Heart right ventricle (tissue), 16 donors: ENCODE measurements around the gene MARCO. TPM values are rescaled to one million over a fixed set of nuclear protein-coding genes. Genes with fewer than 3 reads are reported as not detected.

Experiments used
- ATAC-seq, 8 donors: fragments of 200-7000 bp; cut with Tn5 transposase; one replicate each; pipeline ENCODE4 v1.9.1; 2020; ENCODE audit warnings: mild to moderate bottlenecking in 8 of 8, moderate library complexity in 8 of 8, moderate number of reproducible peaks in 1 of 8
- DNase-seq, 2 donors: peaks; one replicate each; pipeline ENCODE4 v3.0.0-alpha.2; 2020
- H3K27ac ChIP-seq, 10 donors: fragments of 200-600 bp; sonication (generic) in 2 of 10; one replicate each; pipeline versions ENCODE4 v1.5.0 to v1.8.0; 2020 to 2022; ENCODE audit warnings: mild to moderate bottlenecking in 3 of 10
- H3K27me3 ChIP-seq, 7 donors: fragments of 200-600 bp; one replicate each; pipeline ENCODE4 v1.8.0; 2021 to 2022; ENCODE audit warnings: mild to moderate bottlenecking in 2 of 7
- H3K36me3 ChIP-seq, 9 donors: fragments of 200-600 bp; sonication (generic) in 1 of 9; one replicate each; pipeline versions ENCODE4 v1.5.0 to v1.8.0; 2020 to 2022; ENCODE audit warnings: mild to moderate bottlenecking in 2 of 9
- H3K4me1 ChIP-seq, 9 donors: fragments of 200-600 bp; sonication (generic) in 1 of 9; one replicate each; pipeline versions ENCODE4 v1.5.0 to v1.8.0; 2020 to 2022; ENCODE audit warnings: mild to moderate bottlenecking in 4 of 9
- H3K4me3 ChIP-seq, 10 donors: fragments of 200-600 bp; sonication (generic) in 2 of 10; one replicate each; pipeline versions ENCODE4 v1.5.0 to v1.8.0; 2020 to 2022; ENCODE audit warnings: mild to moderate bottlenecking in 7 of 10, moderate library complexity in 2 of 10
- H3K9me3 ChIP-seq, 11 donors: fragments of 200-600 bp in 10 of 11; sonication (generic) in 2 of 11; one replicate each; pipeline versions ENCODE4 v1.5.0 to v1.8.0; 2013 to 2022; ENCODE audit warnings: mild to moderate bottlenecking in 2 of 11, control low read depth in 1 of 11, moderate library complexity in 1 of 11
- CTCF ChIP-seq, 9 donors: fragments of 200-600 bp; sonication (generic) in 2 of 9; IDR thresholded peaks; one replicate each; pipeline versions ENCODE4 v1.5.0 to v1.8.0; 2021 to 2022; ENCODE audit warnings: antibody characterized with exemption in 9 of 9, mild to moderate bottlenecking in 5 of 9, moderate library complexity in 1 of 9
- WGBS, 2 donors: extraction: QIAGEN DNeasy Blood & Tissue Kit; methylation state at CpG; one replicate each; pipeline ENCODE4 v1.1.7; 2013; ENCODE audit warnings: inconsistent platforms in 1 of 2; 5-methylcytosine and 5-hydroxymethylcytosine counted together
- intact Hi-C, 10 donors: fragments of 100-400 bp; cut with DNase I; formaldehyde crosslinking; loops; one replicate each; pipeline versions ENCODE4 v1.11.1 to v1.14.2; 2022
- polyA plus RNA-seq, 2 donors: library from polyadenylated mRNA; stranded (reverse); fragments of 200-250 nt; gene quantifications; one replicate each; pipeline ENCODE4 v1.2.3, GENCODE V29; 2013
- total RNA-seq, 10 donors: library from RNA; stranded (reverse); fragmentation: NEBNext Ultra II Directional in 3 of 10; extraction: Animal tissue kit (Norgen Biotek cat#: 25700) in 3 of 10; gene quantifications; one replicate each; pipeline versions ENCODE4 v1.2.1 to v1.2.4, GENCODE V29; 2021 to 2023
- donor health status: Arrhythmogenic right ventricular cardiomyopathy.
- donor health status: ischemic (EF 13 %, LVEDD 7.1; RV severe dilation, severe dysfunction).
- donor health status: healthy with polysubstance abuse.
- donor health status: DM: no; HTN: yes; CAD: no.
- donor health status: DM: no; HTN: no; CAD: no.
- donor health status: ischemic (EF 25% LVEDD 6.9; RV normal size, moderate dysfunction).
- donor health status: ischemic (EF 25% LVEDD 5.7; RV mildly dilated, moderate dysfunction).
- donor health status: healthy.
- donor health status: DM: yes; HTN: yes; CAD: no.
- donor health status: Ischemic cardiomyopathy.
- donor health status: ischemic (EF 35%, LVEDD 5.7; RV mildly dilated, moderate dysfunction).
- donor health status: nonischemic (EF 11% LVEDD 7.7; RV severe dilation, severe dysfunction).
- donor health status: DM: yes; HTN: yes; CAD: no.
- donor health status: PGD.
- donor health status: ischemic (EF 29% LVEDD 5.4; RV normal size, mild dysfunction).
- donor health status: nonischemic (EF 23%, LVEDD 6.1; RV moderate dilation, normal function).

The MARCO gene
- total and polyA plus RNA-seq, 12 donors = 0.47 to 31.2 (median 3.2) TPM

DNA sequence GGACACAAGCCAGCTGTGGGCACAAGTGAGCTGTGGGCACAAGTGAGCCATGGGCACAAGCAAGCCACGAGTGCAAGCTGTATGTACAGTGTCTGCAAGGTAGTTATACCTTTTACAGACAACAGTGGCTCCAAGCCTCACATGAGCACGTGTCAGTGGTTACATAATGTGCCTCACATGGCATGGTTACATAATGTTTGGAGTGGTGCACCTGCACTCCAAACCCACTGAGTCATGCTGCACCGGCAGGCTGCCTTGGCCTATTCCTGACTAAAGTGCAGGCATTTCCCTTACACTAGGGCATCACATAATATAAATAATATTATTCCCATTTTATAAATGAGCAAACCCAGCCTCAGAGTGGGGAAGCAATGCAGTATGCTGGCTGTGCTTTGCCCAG is 62.6 kb downstream of the MARCO start:
- ATAC-seq (no peak), DNase-seq (no peak)
- 63 to 68% methylated on average over 3 of the region's 3 CpGs for WGBS, 2 donors
- no peak for TF ChIP-seq CTCF (IDR thresholded peaks at IDR 0.05)
- Histone ChIP-seq H3K4me3 (no peak overlapping the region), H3K36me3 (no peaks in the 10 kb centered on the region), H3K9me3 (peaks cover 0 to 12% (median 0%) of the 10 kb centered on the region in 11 donors), H3K27me3 (peaks cover 0 to 21% (median 11%) of the 10 kb centered on the region in 7 donors), H3K27ac (no peak overlapping the region), H3K4me1 (peaks cover 0 to 3% (median 0%) of the 10 kb centered on the region in 9 donors)
- intact Hi-C loops = loop anchor here in 2 of 10 donors (5.0 kb wide), 2 partner anchors 168 to 283 kb away; no protein-coding TSS in a partner anchor

DNA sequence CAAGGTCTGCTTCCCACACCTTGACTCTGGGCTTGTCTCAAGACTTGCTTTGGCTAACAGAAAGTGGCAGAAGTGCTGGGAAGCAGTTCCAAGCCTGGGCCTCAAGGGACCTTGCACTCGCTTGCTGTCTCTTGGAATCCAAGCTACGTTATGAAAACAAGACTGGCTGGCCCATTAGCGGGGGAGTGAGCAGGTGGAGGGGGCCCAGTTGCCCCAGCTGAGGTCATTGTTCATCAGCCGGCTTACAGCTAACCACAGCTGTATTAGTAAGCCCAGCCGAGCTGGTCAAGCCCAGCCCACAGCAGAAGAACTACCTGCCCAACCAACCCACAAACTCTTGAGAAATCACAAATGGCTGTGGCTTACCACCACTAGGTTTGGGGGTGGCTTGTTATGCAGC is 63.1 kb downstream of the MARCO start:
- peaks cover 0 to 26% (median 16%) of the 10 kb centered on the region in 7 donors for H3K27me3 ChIP-seq
- ATAC-seq (no peak), DNase-seq (no peak)
- intact Hi-C loops = loop anchor here in 2 of 10 donors (5.0 kb wide), 2 partner anchors 167 to 282 kb away; no protein-coding TSS in a partner anchor
- H3K27ac ChIP-seq = no peak overlapping the region
- H3K36me3 ChIP-seq = no peaks in the 10 kb centered on the region
- no peak for TF ChIP-seq CTCF (IDR thresholded peaks at IDR 0.05)
- 70 to 83% methylated on average over 5 of the region's 5 CpGs for WGBS, 2 donors
- peaks cover 0 to 12% (median 0%) of the 10 kb centered on the region in 11 donors for H3K9me3 ChIP-seq
- no peak overlapping the region for H3K4me3 ChIP-seq
- peaks cover 0 to 3% (median 0%) of the 10 kb centered on the region in 9 donors for H3K4me1 ChIP-seq

DNA sequence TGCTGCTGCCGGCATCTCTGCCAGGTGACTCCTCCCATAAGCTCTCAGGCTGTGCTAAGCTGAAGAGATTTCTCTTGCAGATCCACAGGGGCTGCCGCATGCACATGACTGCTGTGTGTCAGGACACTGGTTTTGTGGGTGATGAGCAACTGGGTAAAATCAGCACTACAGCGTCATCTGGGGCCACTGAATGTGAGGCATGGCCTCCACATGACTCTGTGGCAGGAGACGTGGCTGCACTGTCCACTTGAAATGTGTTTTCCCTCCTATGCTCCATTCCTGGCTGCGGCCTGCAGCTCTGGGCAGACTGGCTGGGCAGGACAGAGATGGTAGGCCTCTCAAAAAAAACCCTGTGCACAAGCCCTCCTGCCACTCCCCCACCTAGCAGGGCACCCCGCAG is 63.6 kb downstream of the MARCO start:
- Histone ChIP-seq H3K36me3 (no peaks in the 10 kb centered on the region), H3K4me3 (no peak overlapping the region), H3K4me1 (peaks cover 0 to 3% (median 0%) of the 10 kb centered on the region in 9 donors), H3K27ac (no peak overlapping the region), H3K27me3 (peaks cover 0 to 31% (median 21%) of the 10 kb centered on the region in 7 donors), H3K9me3 (peaks cover 0 to 12% (median 0%) of the 10 kb centered on the region in 11 donors)
- DNase-seq (no peak), ATAC-seq (no peak)
- 81 to 87% methylated on average over 6 of the region's 6 CpGs for WGBS, 2 donors
- intact Hi-C loops = loop anchor here in 2 of 10 donors (5.0 kb wide), 2 partner anchors 167 to 282 kb away; no protein-coding TSS in a partner anchor
- TF ChIP-seq CTCF (IDR thresholded peaks at IDR 0.05) = no peak

DNA sequence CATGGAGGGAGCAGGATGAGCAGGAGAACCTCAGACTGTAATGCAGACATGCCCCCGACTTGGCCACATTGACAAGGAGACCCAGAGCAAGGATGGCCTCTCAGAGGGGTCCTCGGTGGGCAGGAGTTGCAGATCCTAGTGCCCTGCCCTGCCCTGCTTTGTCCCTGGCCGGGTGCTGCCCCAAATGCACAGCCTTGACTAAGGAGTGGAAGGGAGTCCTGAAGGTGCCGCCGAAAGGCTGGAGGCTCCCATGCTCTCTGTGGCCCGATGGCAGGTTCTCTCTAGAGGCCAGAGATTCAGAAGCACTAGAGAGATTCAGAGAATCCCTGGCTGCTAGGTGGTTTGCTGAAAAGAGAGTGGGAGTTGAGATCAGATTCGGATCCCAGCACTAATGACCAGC is 64.4 kb downstream of the MARCO start:
- H3K36me3 ChIP-seq = no peaks in the 10 kb centered on the region
- no peak overlapping the region for H3K4me3 ChIP-seq
- H3K27me3 ChIP-seq = peaks cover 0 to 40% (median 30%) of the 10 kb centered on the region in 7 donors
- WGBS, 2 donors = 78 to 79% methylated on average over 7 of the region's 7 CpGs
- DNase-seq = no peak
- intact Hi-C loops = loop anchor here in 2 of 10 donors (5.0 kb wide), 2 partner anchors 166 to 281 kb away; no protein-coding TSS in a partner anchor
- peaks cover 0 to 6% (median 0%) of the 10 kb centered on the region in 9 donors for H3K4me1 ChIP-seq
- no peak for TF ChIP-seq CTCF (IDR thresholded peaks at IDR 0.05)
- H3K9me3 ChIP-seq = peaks cover 0 to 12% (median 0%) of the 10 kb centered on the region in 11 donors
- no peak for ATAC-seq
- no peak overlapping the region for H3K27ac ChIP-seq
